ENCODE data around the gene NUMBL.

NUMBL gene

DNA sequence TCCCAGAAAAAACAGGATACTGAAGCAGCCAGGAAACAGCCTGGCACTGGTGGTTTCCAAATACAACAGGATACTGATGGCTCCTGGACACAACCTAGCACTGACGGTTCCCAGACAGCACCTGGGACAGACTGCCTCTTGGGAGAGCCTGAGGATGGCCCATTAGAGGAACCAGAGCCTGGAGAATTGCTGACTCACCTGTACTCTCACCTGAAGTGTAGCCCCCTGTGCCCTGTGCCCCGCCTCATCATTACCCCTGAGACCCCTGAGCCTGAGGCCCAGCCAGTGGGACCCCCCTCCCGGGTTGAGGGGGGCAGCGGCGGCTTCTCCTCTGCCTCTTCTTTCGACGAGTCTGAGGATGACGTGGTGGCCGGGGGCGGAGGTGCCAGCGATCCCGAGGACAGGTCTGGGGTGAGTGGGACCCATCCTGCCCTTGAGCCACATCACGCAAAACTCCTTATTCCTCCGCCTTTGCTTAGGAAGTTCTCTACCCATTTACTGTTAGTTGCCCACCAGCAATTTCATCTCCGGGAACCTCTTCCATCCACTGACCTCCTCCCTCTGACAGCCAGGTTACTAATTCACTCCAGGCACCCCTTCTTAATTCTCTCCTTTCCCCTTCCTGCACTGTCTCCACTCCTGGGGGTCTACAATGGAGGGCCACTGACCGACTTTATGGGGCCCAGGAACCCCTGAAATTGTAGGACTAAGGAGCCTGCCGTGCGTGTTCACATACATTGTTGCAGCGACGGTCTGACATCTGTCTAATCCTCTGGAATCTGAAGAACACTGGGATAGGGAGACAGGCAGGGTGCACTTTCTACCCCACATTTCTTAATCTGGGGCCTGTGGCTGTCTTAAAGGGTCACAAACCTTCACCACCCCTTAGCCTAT is 27.7 kb upstream of the NUMBL start:
- no peaks in the 10 kb centered on the region for H3K27me3 ChIP-seq (ENCODE audit: insufficient read depth, low read length)
- no peak overlapping the region for H3K23ac ChIP-seq (ENCODE audit: low read length)
- peak overlapping the region; percentile 73 for H3K4me3 ChIP-seq (ENCODE audit: low read depth, low read length)
- peaks cover 4 to 12% of the 10 kb centered on the region in 2 experiments for H3K36me3 ChIP-seq (ENCODE audit: control insufficient read depth in 1 of 2, insufficient read depth in 2 of 2, low read length in 2 of 2)
- peak overlapping the region; percentile 31 for H2AFZ ChIP-seq (ENCODE audit: insufficient read depth, low read length, poor library complexity)
- peaks cover 41% of the 10 kb centered on the region for H3K79me1 ChIP-seq (ENCODE audit: low read length)
- peak overlapping the region; percentile 82 for H2BK5ac ChIP-seq (ENCODE audit: low read depth, low read length, poor library complexity)
- H3K27ac ChIP-seq (ENCODE audit: low read depth, low read length) = peak overlapping the region; percentile 78
- H3K79me2 ChIP-seq (ENCODE audit: control insufficient read depth, insufficient read depth, low read length, poor library complexity) = peaks cover 31% of the 10 kb centered on the region
- H4K8ac ChIP-seq (ENCODE audit: low read depth, low read length) = peak overlapping the region; percentile 19
- WGBS (ENCODE audit: extremely low coverage, insufficient coverage, insufficient read length) = no CpG with 5 or more reads among the region's 20 CpGs
- peak overlapping the region; percentile 34 for H4K12ac ChIP-seq (ENCODE audit: low read depth, low read length)
- peak overlapping the region; percentile 32 for H3K4ac ChIP-seq (ENCODE audit: low read depth, low read length)
- peak overlapping the region; percentile 88 for H3K14ac ChIP-seq (ENCODE audit: low read length)
- peak overlapping the region; percentile 80 for H3K4me2 ChIP-seq (ENCODE audit: low read length)
- peaks cover 11 to 13% of the 10 kb centered on the region in 2 experiments for H3K4me1 ChIP-seq (ENCODE audit: control insufficient read depth in 1 of 2, insufficient read depth in 2 of 2, low read length in 2 of 2)
- peak overlapping the region; percentile 86 for H4K91ac ChIP-seq (ENCODE audit: low read depth, low read length)
- peak overlapping the region; percentile 44 for H3K18ac ChIP-seq (ENCODE audit: low read length)
- H3K9me3 ChIP-seq (ENCODE audit: insufficient read depth, low read depth, low read length) = no peaks in the 10 kb centered on the region
- peak overlapping the region; percentile 77 for H2BK120ac ChIP-seq (ENCODE audit: insufficient read depth, low read length, poor library complexity)
- H2BK12ac ChIP-seq (ENCODE audit: low read length) = peak overlapping the region; percentile 15
- H2AK5ac ChIP-seq (ENCODE audit: low read length) = peak overlapping the region; percentile 65
- peak in 1 of 2 donors; percentile 43 for DNase-seq
- peak overlapping the region; percentile 79 for H3K9ac ChIP-seq (ENCODE audit: low read length)

DNA sequence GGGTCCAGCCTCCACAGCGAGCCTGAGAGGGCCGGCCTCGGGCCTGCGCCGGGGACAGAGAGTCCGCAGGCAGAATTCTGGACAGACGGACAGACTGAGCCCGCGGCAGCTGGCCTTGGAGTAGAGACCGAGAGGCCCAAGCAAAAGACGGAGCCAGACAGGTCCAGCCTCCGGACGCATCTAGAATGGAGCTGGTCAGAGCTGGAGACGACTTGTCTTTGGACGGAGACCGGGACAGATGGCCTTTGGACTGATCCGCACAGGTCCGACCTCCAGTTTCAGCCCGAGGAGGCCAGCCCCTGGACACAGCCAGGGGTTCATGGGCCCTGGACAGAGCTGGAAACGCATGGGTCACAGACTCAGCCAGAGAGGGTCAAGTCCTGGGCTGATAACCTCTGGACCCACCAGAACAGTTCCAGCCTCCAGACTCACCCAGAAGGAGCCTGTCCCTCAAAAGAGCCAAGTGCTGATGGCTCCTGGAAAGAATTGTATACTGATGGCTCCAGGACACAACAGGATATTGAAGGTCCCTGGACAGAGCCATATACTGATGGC is 27.0 kb upstream of the NUMBL start:
- H3K79me1 ChIP-seq (ENCODE audit: low read length) = peaks cover 41% of the 10 kb centered on the region
- peak overlapping the region; percentile 77 for H2BK120ac ChIP-seq (ENCODE audit: insufficient read depth, low read length, poor library complexity)
- no CpG with 5 or more reads among the region's 20 CpGs for WGBS (ENCODE audit: extremely low coverage, insufficient coverage, insufficient read length)
- peaks cover 30% of the 10 kb centered on the region for H3K79me2 ChIP-seq (ENCODE audit: control insufficient read depth, insufficient read depth, low read length, poor library complexity)
- H3K4me2 ChIP-seq (ENCODE audit: low read length) = peak overlapping the region; percentile 80
- peak overlapping the region; percentile 70 for H4K8ac ChIP-seq (ENCODE audit: low read depth, low read length)
- peak overlapping the region; percentile 78 for H3K27ac ChIP-seq (ENCODE audit: low read depth, low read length)
- H2AK5ac ChIP-seq (ENCODE audit: low read length) = peak overlapping the region; percentile 65
- peak overlapping the region; percentile 30 for H2BK12ac ChIP-seq (ENCODE audit: low read length)
- no peaks in the 10 kb centered on the region for H3K9me3 ChIP-seq (ENCODE audit: insufficient read depth, low read depth, low read length)
- H3K23ac ChIP-seq (ENCODE audit: low read length) = no peak overlapping the region
- peak overlapping the region; percentile 82 for H2BK5ac ChIP-seq (ENCODE audit: low read depth, low read length, poor library complexity)
- peak overlapping the region; percentile 73 for H3K4me3 ChIP-seq (ENCODE audit: low read depth, low read length)
- peak overlapping the region; percentile 34 for H4K12ac ChIP-seq (ENCODE audit: low read depth, low read length)
- H4K91ac ChIP-seq (ENCODE audit: low read depth, low read length) = peak overlapping the region; percentile 86
- peak overlapping the region; percentile 42 for H2AFZ ChIP-seq (ENCODE audit: insufficient read depth, low read length, poor library complexity)
- H3K4ac ChIP-seq (ENCODE audit: low read depth, low read length) = peak overlapping the region; percentile 32
- H3K4me1 ChIP-seq (ENCODE audit: control insufficient read depth in 1 of 2, insufficient read depth in 2 of 2, low read length in 2 of 2) = peaks cover 11 to 13% of the 10 kb centered on the region in 2 experiments
- peak overlapping the region; percentile 44 for H3K18ac ChIP-seq (ENCODE audit: low read length)
- H3K36me3 ChIP-seq (ENCODE audit: control insufficient read depth in 1 of 2, insufficient read depth in 2 of 2, low read length in 2 of 2) = peaks cover 6 to 16% of the 10 kb centered on the region in 2 experiments
- peak overlapping the region; percentile 88 for H3K14ac ChIP-seq (ENCODE audit: low read length)
- no peaks in the 10 kb centered on the region for H3K27me3 ChIP-seq (ENCODE audit: insufficient read depth, low read length)
- DNase-seq = no peak
- H3K9ac ChIP-seq (ENCODE audit: low read length) = peak overlapping the region; percentile 77

DNA sequence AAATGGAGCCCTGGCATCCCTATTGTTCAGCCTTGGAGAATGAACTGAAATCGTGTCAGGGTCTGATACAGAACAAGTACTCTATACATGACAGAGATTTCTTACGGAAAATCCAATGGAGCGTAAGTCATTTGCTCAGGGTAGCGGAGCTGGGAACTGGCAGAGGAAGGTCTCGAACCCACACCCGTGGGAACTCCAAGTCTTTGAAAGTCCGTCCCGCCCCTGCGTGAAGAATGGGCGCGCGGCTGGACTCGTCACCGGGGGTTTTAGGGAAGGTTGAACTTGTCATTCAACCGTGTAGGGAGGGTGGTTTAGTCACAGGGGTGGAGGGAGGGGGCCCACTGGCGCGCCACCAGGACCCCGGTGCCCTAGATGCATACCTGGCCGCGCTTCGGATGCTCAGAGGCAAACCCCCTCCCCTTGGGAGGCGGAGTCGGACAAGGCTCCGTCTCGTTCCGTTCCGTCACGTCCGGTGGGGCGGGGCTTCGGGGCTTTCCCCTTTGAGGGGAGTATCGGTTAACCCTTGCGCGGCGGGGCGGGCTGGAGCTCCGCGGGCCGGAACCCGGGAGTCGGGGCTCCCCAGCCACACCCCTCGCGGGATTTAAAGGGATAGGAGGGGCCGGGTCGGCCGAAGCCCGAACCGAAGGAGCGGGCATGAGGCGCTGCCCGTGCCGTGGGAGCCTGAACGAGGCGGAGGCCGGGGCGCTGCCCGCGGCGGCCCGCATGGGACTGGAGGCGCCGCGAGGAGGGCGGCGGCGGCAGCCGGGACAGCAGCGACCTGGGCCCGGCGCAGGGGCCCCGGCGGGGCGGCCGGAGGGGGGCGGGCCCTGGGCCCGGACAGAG is 26.3 kb upstream of the NUMBL start, which contains the start of the genes COQ8B and ITPKC:
Gene COQ8B (minus strand): TSS at position 405 of the 843 bp plus-strand sequence. CDS start 2,254 bp downstream, outside the sequence.
Gene ITPKC (plus strand): TSS at position 631 of the 843 bp plus-strand sequence. CDS start 24 bp downstream, at position 655.
- no CpG with 5 or more reads among the region's 76 CpGs for WGBS (ENCODE audit: extremely low coverage, insufficient coverage, insufficient read length)
- Histone ChIP-seq H3K36me3 (ENCODE audit: control insufficient read depth in 1 of 2, insufficient read depth in 2 of 2, low read length in 2 of 2) (peaks cover 4 to 11% of the 10 kb centered on the region in 2 experiments), H3K9ac (ENCODE audit: low read length) (peak within 1 kb of the TSS; percentile 79), H2BK12ac (ENCODE audit: low read length) (peak within 1 kb of the TSS; percentile 83), H2AK5ac (ENCODE audit: low read length) (peak within 1 kb of the TSS; percentile 65), H3K4me3 (ENCODE audit: low read depth, low read length) (peak within 1 kb of the TSS; percentile 73), H3K4me1 (ENCODE audit: control insufficient read depth in 1 of 2, insufficient read depth in 2 of 2, low read length in 2 of 2) (peaks cover 11 to 13% of the 10 kb centered on the region in 2 experiments), H3K4ac (ENCODE audit: low read depth, low read length) (peak within 1 kb of the TSS; percentile 76), H4K12ac (ENCODE audit: low read depth, low read length) (peak within 1 kb of the TSS; percentile 73), H2AFZ (ENCODE audit: insufficient read depth, low read length, poor library complexity) (peak within 1 kb of the TSS; percentile 42), H3K27me3 (ENCODE audit: insufficient read depth, low read length) (no peaks in the 10 kb centered on the region), H3K79me2 (ENCODE audit: control insufficient read depth, insufficient read depth, low read length, poor library complexity) (peaks cover 30% of the 10 kb centered on the region), H3K18ac (ENCODE audit: low read length) (peak within 1 kb of the TSS; percentile 46), H2BK5ac (ENCODE audit: low read depth, low read length, poor library complexity) (peak within 1 kb of the TSS; percentile 94), H3K27ac (ENCODE audit: low read depth, low read length) (peak within 1 kb of the TSS; percentile 98), H3K23ac (ENCODE audit: low read length) (no peak within 1 kb of the TSS), H3K79me1 (ENCODE audit: low read length) (peaks cover 41% of the 10 kb centered on the region), H4K8ac (ENCODE audit: low read depth, low read length) (peak within 1 kb of the TSS; percentile 78), H3K9me3 (ENCODE audit: insufficient read depth, low read depth, low read length) (no peaks in the 10 kb centered on the region), H3K4me2 (ENCODE audit: low read length) (peak within 1 kb of the TSS; percentile 82), H4K91ac (ENCODE audit: low read depth, low read length) (peak within 1 kb of the TSS; percentile 86), H3K14ac (ENCODE audit: low read length) (peak within 1 kb of the TSS; percentile 88), H2BK120ac (ENCODE audit: insufficient read depth, low read length, poor library complexity) (peak within 1 kb of the TSS; percentile 91)
- DNase-seq = peak; percentile 97 to 99

All from trophoblast cell (in vitro differentiated cells and primary cell).